NCI-H187 (cell line): ENCODE data around the gene RASSF1.

ENCODE experiments used
- DNase-seq, 2 experiments: peaks; one replicate each; lab custom pipeline; 2025; lab: John Stamatoyannopoulos, UW

RASSF1 gene

GRCh38 chr3:50365080-50365841, 24.6 kb upstream of the RASSF1 start:
- DNase-seq = peak; percentile 22 to 84

- DNase-seq = no peak
These were observed 24.0 kb upstream of the RASSF1 start for GRCh38 chr3:50364573-50365079.

- no peak for DNase-seq
These were observed 19.1 kb upstream of the RASSF1 start for GRCh38 chr3:50359760-50360110.

- DNase-seq = peak; percentile 49 to 88
These were observed 18.5 kb upstream of the RASSF1 start, which contains the start of gene TMEM115 for GRCh38 chr3:50358911-50359759. TSS of gene TMEM115 (minus strand) at chr3:50359521. CDS start at chr3:50359063, 458 bp downstream.

GRCh38 chr3:50358355-50358910, 17.8 kb upstream of the RASSF1 start:
- DNase-seq = no peak

GRCh38 chr3:50357481-50357880, 16.8 kb upstream of the RASSF1 start:
- no peak for DNase-seq

GRCh38 chr3:50356553-50356952, 15.9 kb upstream of the RASSF1 start:
- DNase-seq = no peak

GRCh38 chr3:50355829-50356552, 15.4 kb upstream of the RASSF1 start:
- no peak for DNase-seq

GRCh38 chr3:50354850-50355249, 14.2 kb upstream of the RASSF1 start:
- DNase-seq = no peak

- DNase-seq = no peak
These were observed 13.6 kb upstream of the RASSF1 start for GRCh38 chr3:50354186-50354764.

GRCh38 chr3:50353245-50354004, 12.8 kb upstream of the RASSF1 start:
- DNase-seq = no peak

GRCh38 chr3:50352781-50353180, 12.1 kb upstream of the RASSF1 start:
- DNase-seq = no peak

- DNase-seq = no peak
These were observed 10.7 kb upstream of the RASSF1 start for GRCh38 chr3:50351323-50351697.

GRCh38 chr3:50350527-50351322, 10.1 kb upstream of the RASSF1 start, which contains the start of the genes CYB561D2 and NPRL2:
TSS of gene CYB561D2 (plus strand) at chr3:50350862. CDS start at chr3:50351434, 572 bp downstream.
TSS of gene NPRL2 (minus strand) at chr3:50350775. CDS start at chr3:50350652, 123 bp downstream.
- peak; percentile 74 to 75 for DNase-seq

GRCh38 chr3:50350213-50350526, 9.5 kb upstream of the RASSF1 start:
- no peak for DNase-seq

GRCh38 chr3:50347187-50347813, 6.7 kb upstream of the RASSF1 start:
- no peak for DNase-seq

- DNase-seq = peak; percentile 25 to 32
These were observed 5.1 kb upstream of the RASSF1 start, which contains the start of gene ZMYND10 for GRCh38 chr3:50345586-50346234. TSS of gene ZMYND10 (minus strand) at chr3:50345732. CDS start at chr3:50345579, 153 bp downstream.

GRCh38 chr3:50345008-50345407, 4.4 kb upstream of the RASSF1 start:
- no peak for DNase-seq
